Measurements from ENCODE around the gene BCL11A. TPM values are rescaled to one million over a fixed set of nuclear protein-coding genes. Genes with fewer than 3 reads are reported as not detected.

The BCL11A gene
- total RNA-seq, 1 donor from 2014 or later, result 0.67 TPM

DNA sequence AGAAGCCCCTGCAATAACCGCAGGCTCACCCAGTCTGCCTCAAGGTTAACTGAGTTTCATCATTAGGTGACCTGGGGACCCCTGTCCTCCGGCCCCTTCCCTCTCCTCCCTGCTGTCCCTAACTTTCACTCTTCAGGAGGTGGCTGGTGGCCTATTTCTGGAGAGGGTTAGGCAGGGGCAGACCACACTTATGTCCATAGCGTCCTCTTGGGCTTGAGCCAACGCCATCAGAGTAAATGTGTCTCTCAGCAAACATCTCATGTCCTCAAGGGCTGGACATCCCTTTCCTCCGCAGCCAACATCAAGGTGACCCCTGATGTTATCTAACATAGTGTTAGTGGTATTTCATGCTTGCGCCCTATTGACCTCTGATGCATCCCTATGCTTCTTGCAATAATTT lies 114.8 kb downstream of the BCL11A start:
- H3K36me3 Mint-ChIP-seq, result no peaks in the 10 kb centered on the region
- Histone ChIP-seq H3K4me1 (peaks cover 3% of the 10 kb centered on the region), H3K27me3 (no peaks in the 10 kb centered on the region), H3K9me3 (ENCODE audit: low read depth) (no peaks in the 10 kb centered on the region), H3K36me3 (no peaks in the 10 kb centered on the region), H3K4me3 (no peak overlapping the region), H2AFZ (replicated peaks) (no peak overlapping the region), H3K79me2 (ENCODE audit: low read depth) (no peaks in the 10 kb centered on the region), H3K9ac (no peak overlapping the region), H3K27ac (no peak overlapping the region), H4K20me1 (ENCODE audit: low read depth) (no peaks in the 10 kb centered on the region), H3K4me2 (no peak overlapping the region), H3F3A (ENCODE audit: low read depth) (no peaks in the 10 kb centered on the region)
- no peak overlapping the region for H3K4me3 Mint-ChIP-seq
- TF ChIP-seq EZH2phosphoT487 (IDR thresholded peaks at IDR 0.05) (no peak), EZH2 (IDR thresholded peaks at IDR 0.05) (no peak), CTCF (IDR thresholded peaks at IDR 0.05) (no peak)
- H3K9me3 Mint-ChIP-seq, result no peaks in the 10 kb centered on the region
- peaks cover 18% of the 10 kb centered on the region for H3K4me1 Mint-ChIP-seq
- peak overlapping the region; percentile 60 for H3K27ac Mint-ChIP-seq
- DNase-seq (ENCODE audit: low spot score), result no peak
- peaks cover 3% of the 10 kb centered on the region for H3K27me3 Mint-ChIP-seq (ENCODE audit: insufficient read depth, low read depth)

- H3K27me3 Mint-ChIP-seq (ENCODE audit: insufficient read depth, low read depth), result peaks cover 3% of the 10 kb centered on the region
- no peaks in the 10 kb centered on the region for H3K36me3 Mint-ChIP-seq
- H3K4me1 ChIP-seq, result peaks cover 3% of the 10 kb centered on the region
- H3K4me3 ChIP-seq, result no peak overlapping the region
- no peaks in the 10 kb centered on the region for H3F3A ChIP-seq (ENCODE audit: low read depth)
- H3K4me2 ChIP-seq, result no peak overlapping the region
- TF ChIP-seq CTCF (IDR thresholded peaks at IDR 0.05) (no peak), EZH2phosphoT487 (IDR thresholded peaks at IDR 0.05) (no peak), EZH2 (IDR thresholded peaks at IDR 0.05) (no peak)
- no peak overlapping the region for H3K9ac ChIP-seq
- no peak overlapping the region for H3K4me3 Mint-ChIP-seq
- no peak overlapping the region for H2AFZ ChIP-seq (replicated peaks)
- H3K79me2 ChIP-seq (ENCODE audit: low read depth), result no peaks in the 10 kb centered on the region
- H3K27me3 ChIP-seq, result no peaks in the 10 kb centered on the region
- no peak for DNase-seq (ENCODE audit: low spot score)
- H3K27ac Mint-ChIP-seq, result peak overlapping the region; percentile 34
- H4K20me1 ChIP-seq (ENCODE audit: low read depth), result no peaks in the 10 kb centered on the region
- no peaks in the 10 kb centered on the region for H3K9me3 Mint-ChIP-seq
- no peaks in the 10 kb centered on the region for H3K9me3 ChIP-seq (ENCODE audit: low read depth)
- H3K36me3 ChIP-seq, result no peaks in the 10 kb centered on the region
- H3K27ac ChIP-seq, result no peak overlapping the region
- H3K4me1 Mint-ChIP-seq, result peaks cover 23% of the 10 kb centered on the region
Observed at GRCh38 chr2:60438131-60438530, 115.3 kb downstream of the BCL11A start.

GRCh38 chr2:60437080-60437696 lies 116.3 kb downstream of the BCL11A start:
- no peak overlapping the region for H3K4me3 ChIP-seq
- H2AFZ ChIP-seq (replicated peaks), result no peak overlapping the region
- no peaks in the 10 kb centered on the region for H3K9me3 ChIP-seq (ENCODE audit: low read depth)
- Mint-ChIP-seq H3K9me3 (no peaks in the 10 kb centered on the region), H3K36me3 (no peaks in the 10 kb centered on the region), H3K4me3 (no peak overlapping the region), H3K27me3 (ENCODE audit: insufficient read depth, low read depth) (peaks cover 5% of the 10 kb centered on the region), H3K27ac (no peak overlapping the region), H3K4me1 (peaks cover 25% of the 10 kb centered on the region)
- no peak overlapping the region for H3K27ac ChIP-seq
- H3K4me2 ChIP-seq, result no peak overlapping the region
- H3F3A ChIP-seq (ENCODE audit: low read depth), result no peaks in the 10 kb centered on the region
- H3K36me3 ChIP-seq, result no peaks in the 10 kb centered on the region
- no peak for DNase-seq (ENCODE audit: low spot score)
- no peaks in the 10 kb centered on the region for H3K79me2 ChIP-seq (ENCODE audit: low read depth)
- TF ChIP-seq EZH2phosphoT487 (IDR thresholded peaks at IDR 0.05) (no peak), CTCF (IDR thresholded peaks at IDR 0.05) (no peak), EZH2 (IDR thresholded peaks at IDR 0.05) (no peak)
- no peak overlapping the region for H3K9ac ChIP-seq
- H4K20me1 ChIP-seq (ENCODE audit: low read depth), result no peaks in the 10 kb centered on the region
- no peaks in the 10 kb centered on the region for H3K27me3 ChIP-seq
- H3K4me1 ChIP-seq, result peaks cover 8% of the 10 kb centered on the region

Measured in neural progenitor cell (in vitro differentiated cells).